Measurements from ENCODE around the gene CNDP1.

DNA sequence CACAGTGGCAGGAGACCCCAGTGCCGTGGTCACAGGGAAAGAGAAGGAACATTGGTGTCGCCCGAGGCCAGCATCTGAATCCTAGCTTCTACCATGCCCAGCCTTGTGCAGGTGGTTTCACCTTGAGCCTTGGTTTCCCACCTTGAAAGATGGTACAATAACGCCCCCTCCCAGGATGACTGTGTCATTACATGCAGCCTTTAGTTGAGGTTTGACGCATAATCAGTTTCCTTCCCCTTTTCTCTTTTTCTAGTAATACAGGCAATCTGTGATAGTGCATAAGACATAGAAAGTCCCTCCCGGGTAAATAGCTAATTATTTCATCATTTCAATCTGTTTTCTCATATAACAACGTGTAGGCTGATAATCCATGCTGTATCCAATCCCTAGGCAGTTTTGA, 33.5 kb downstream of the CNDP1 start:
- TF ChIP-seq, protein P1, sequence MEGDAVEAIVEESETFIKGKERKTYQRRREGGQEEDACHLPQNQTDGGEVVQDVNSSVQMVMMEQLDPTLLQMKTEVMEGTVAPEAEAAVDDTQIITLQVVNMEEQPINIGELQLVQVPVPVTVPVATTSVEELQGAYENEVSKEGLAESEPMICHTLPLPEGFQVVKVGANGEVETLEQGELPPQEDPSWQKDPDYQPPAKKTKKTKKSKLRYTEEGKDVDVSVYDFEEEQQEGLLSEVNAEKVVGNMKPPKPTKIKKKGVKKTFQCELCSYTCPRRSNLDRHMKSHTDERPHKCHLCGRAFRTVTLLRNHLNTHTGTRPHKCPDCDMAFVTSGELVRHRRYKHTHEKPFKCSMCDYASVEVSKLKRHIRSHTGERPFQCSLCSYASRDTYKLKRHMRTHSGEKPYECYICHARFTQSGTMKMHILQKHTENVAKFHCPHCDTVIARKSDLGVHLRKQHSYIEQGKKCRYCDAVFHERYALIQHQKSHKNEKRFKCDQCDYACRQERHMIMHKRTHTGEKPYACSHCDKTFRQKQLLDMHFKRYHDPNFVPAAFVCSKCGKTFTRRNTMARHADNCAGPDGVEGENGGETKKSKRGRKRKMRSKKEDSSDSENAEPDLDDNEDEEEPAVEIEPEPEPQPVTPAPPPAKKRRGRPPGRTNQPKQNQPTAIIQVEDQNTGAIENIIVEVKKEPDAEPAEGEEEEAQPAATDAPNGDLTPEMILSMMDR (IDR thresholded peaks at IDR 0.05) = peak; percentile 15
- TF ChIP-seq EZH2 (IDR thresholded peaks at IDR 0.05) = no peak
